ENCODE data around the gene FAM13B.

Gene FAM13B

GRCh38 chr5:137894586-137894985 is 138.3 kb downstream of the FAM13B start:
- ChIA-PET POLR2A (no interaction called here), CTCF (no interaction called here)
- DNase-seq (ENCODE audit: low read depth, low spot score), result no peak
- no peak overlapping the region for H3K4me3 ChIP-seq (ENCODE audit: low read depth, low read length)
- TF ChIP-seq CTCF (IDR thresholded peaks at IDR 0.05; ENCODE audit: insufficient read depth, low read length, missing control alignments), result no peak

GRCh38 chr5:137891849-137892248 is 141.0 kb downstream of the FAM13B start:
- DNase-seq (ENCODE audit: low read depth, low spot score), result no peak
- ChIA-PET CTCF (interaction anchor here (0.6 to 0.8 kb wide), 2 partner anchors 43 to 46 kb away, joined by 3 to 4 read pairs; no protein-coding TSS in a partner anchor), POLR2A (no interaction called here)
- TF ChIP-seq CTCF (IDR thresholded peaks at IDR 0.05; ENCODE audit: insufficient read depth, low read length, missing control alignments), result no peak
- no peak overlapping the region for H3K4me3 ChIP-seq (ENCODE audit: low read depth, low read length)

GRCh38 chr5:137890845-137891244 is 142.0 kb downstream of the FAM13B start:
- POLR2A ChIA-PET, result no interaction called here
- DNase-seq (ENCODE audit: low read depth, low spot score), result no peak
- TF ChIP-seq CTCF (IDR thresholded peaks at IDR 0.05; ENCODE audit: insufficient read depth, low read length, missing control alignments), result no peak
- H3K4me3 ChIP-seq (ENCODE audit: low read depth, low read length), result no peak overlapping the region
- CTCF ChIA-PET, result interaction anchor here (0.7 kb wide), 1 partner anchor 151 kb away, joined by 3 read pairs; no protein-coding TSS in a partner anchor

- peak; percentile 21 for DNase-seq (ENCODE audit: low read depth, low spot score)
- peak within 1 kb of the TSS; percentile 59 for H3K4me3 ChIP-seq (ENCODE audit: low read depth, low read length)
- POLR2A ChIA-PET, result interaction anchor here (1.5 kb wide), 1 partner anchor 9 kb away, joined by 6 read pairs; no protein-coding TSS in a partner anchor
- no peak for TF ChIP-seq CTCF (IDR thresholded peaks at IDR 0.05; ENCODE audit: insufficient read depth, low read length, missing control alignments)
- CTCF ChIA-PET, result interaction anchor here (1.3 to 1.9 kb wide), 3 partner anchors 11 to 110 kb away, joined by 4 to 7 read pairs (median 6); no protein-coding TSS in a partner anchor
These were observed 143.8 kb downstream of the FAM13B start, which contains the start of gene PKD2L2 for GRCh38 chr5:137888863-137889759. Gene PKD2L2, plus strand, starts transcription at chr5:137889457. Its CDS starts 35 bp downstream, at chr5:137889492.

GRCh38 chr5:137888466-137888862 is 144.4 kb downstream of the FAM13B start:
- ChIA-PET POLR2A (interaction anchor here (1.5 kb wide), 1 partner anchor 8 kb away, joined by 6 read pairs; no protein-coding TSS in a partner anchor), CTCF (interaction anchor here (1.3 to 1.9 kb wide), 2 partner anchors 10 to 17 kb away, joined by 4 to 6 read pairs; no protein-coding TSS in a partner anchor)
- TF ChIP-seq CTCF (IDR thresholded peaks at IDR 0.05; ENCODE audit: insufficient read depth, low read length, missing control alignments), result no peak
- no peak for DNase-seq (ENCODE audit: low read depth, low spot score)
- H3K4me3 ChIP-seq (ENCODE audit: low read depth, low read length), result no peak overlapping the region
